ENCODE measurements around the gene PPP2R5C.
"Not testable (repeated sequence)": the region's sequence is repeated elsewhere in the genome, so short reads cannot be mapped to it uniquely, and the experiment has no call there.

The PPP2R5C gene

GRCh38 chr14:101781240-101782061, 19.9 kb downstream of the PPP2R5C start:
- DNase-seq (ENCODE audit: low read depth) = no peak

- no peak for DNase-seq (ENCODE audit: low read depth)
Observed at GRCh38 chr14:101783260-101784016, 21.9 kb downstream of the PPP2R5C start.

- no peak for DNase-seq (ENCODE audit: low read depth)
Observed at GRCh38 chr14:101784631-101785030, 23.1 kb downstream of the PPP2R5C start.

- no peak for DNase-seq (ENCODE audit: low read depth)
Observed at GRCh38 chr14:101788016-101788635, 26.6 kb downstream of the PPP2R5C start.

- DNase-seq (ENCODE audit: low read depth) = no peak
Observed at GRCh38 chr14:101789222-101789621, 27.7 kb downstream of the PPP2R5C start.

GRCh38 chr14:101790232-101790631, 28.7 kb downstream of the PPP2R5C start:
- no peak for DNase-seq (ENCODE audit: low read depth)

- DNase-seq (ENCODE audit: low read depth) = no peak
Observed at GRCh38 chr14:101791919-101792572, 30.5 kb downstream of the PPP2R5C start.

GRCh38 chr14:101796016-101796415, 34.5 kb downstream of the PPP2R5C start:
- DNase-seq (ENCODE audit: low read depth) = no peak

GRCh38 chr14:101796479-101796878, 35.0 kb downstream of the PPP2R5C start:
- DNase-seq (ENCODE audit: low read depth) = no peak

- no peak for DNase-seq (ENCODE audit: low read depth)
Observed at GRCh38 chr14:101797856-101798255, 36.3 kb downstream of the PPP2R5C start.

- not testable (repeated sequence) for DNase-seq (ENCODE audit: low read depth)
Observed at GRCh38 chr14:101804373-101804772, 42.9 kb downstream of the PPP2R5C start.

GRCh38 chr14:101806252-101806651, 44.7 kb downstream of the PPP2R5C start:
- not testable (repeated sequence) for DNase-seq (ENCODE audit: low read depth)

- no peak for DNase-seq (ENCODE audit: low read depth)
Observed at GRCh38 chr14:101808020-101808641, 46.6 kb downstream of the PPP2R5C start.

- DNase-seq (ENCODE audit: low read depth) = no peak
Observed at GRCh38 chr14:101808894-101809670, 47.6 kb downstream of the PPP2R5C start.

GRCh38 chr14:101809671-101810514, 48.4 kb downstream of the PPP2R5C start:
- DNase-seq (ENCODE audit: low read depth) = peak; percentile 76

- no peak for DNase-seq (ENCODE audit: low read depth)
Observed at GRCh38 chr14:101810897-101811621, 49.5 kb downstream of the PPP2R5C start.

GRCh38 chr14:101812071-101812470, 50.6 kb downstream of the PPP2R5C start:
- DNase-seq (ENCODE audit: low read depth) = no peak

- DNase-seq (ENCODE audit: low read depth) = no peak
Observed at GRCh38 chr14:101813171-101813759, 51.8 kb downstream of the PPP2R5C start.

GRCh38 chr14:101813833-101814232, 52.3 kb downstream of the PPP2R5C start:
- DNase-seq (ENCODE audit: low read depth) = no peak
